Left ventricle myocardium inferior (tissue), 1 donor: Measurements from ENCODE around the gene RNF138. TPM values are rescaled to one million over a fixed set of nuclear protein-coding genes. Genes with fewer than 3 reads are reported as not detected.

ENCODE experiments used
- DNase-seq: peaks from one replicate; pipeline ENCODE4 v3.0.0-alpha.2; 2020
- H3K27ac ChIP-seq: fragments of 200-600 bp; replicated peaks from 2 replicates; pipeline ENCODE4 v1.8.0; 2021
- H3K27me3 ChIP-seq: fragments of 200-600 bp; 2 replicates; pipeline ENCODE4 v1.8.0; 2021; ENCODE audit warnings: low read depth
- H3K36me3 ChIP-seq: fragments of 200-600 bp; 2 replicates; pipeline ENCODE4 v1.8.0; 2021
- H3K4me1 ChIP-seq: fragments of 200-600 bp; 2 replicates; pipeline ENCODE4 v1.8.0; 2021
- H3K4me3 ChIP-seq: fragments of 200-600 bp; 2 replicates; pipeline ENCODE4 v1.8.0; 2021; ENCODE audit warnings: mild to moderate bottlenecking, moderate library complexity
- H3K9me3 ChIP-seq: fragments of 200-600 bp; replicated peaks from 2 replicates; pipeline ENCODE4 v1.8.0; 2021
- intact Hi-C: fragments of 100-400 bp; cut with micrococcal nuclease; formaldehyde crosslinking; loops from one replicate; pipeline ENCODE4 v1.11.0; 2022
- total RNA-seq: library from RNA; stranded (reverse); fragmentation: NEBNext Ultra II Directional; extraction: Animal tissue kit (Norgen Biotek cat#: 25700); gene quantifications from one replicate; pipeline ENCODE4 v1.2.1, GENCODE V29; 2021
- TF ChIP-seq, protein P1 (sequence below): fragments of 200-600 bp; IDR thresholded peaks from 2 replicates; pipeline ENCODE4 v1.8.0; 2021; ENCODE audit warnings: antibody characterized with exemption, mild to moderate bottlenecking, borderline replicate concordance
- donor health status: DM: no; HTN: yes; CAD: no; lungs with severe emphysema.

RNF138 gene
- total RNA-seq, 1 donor from 2014 or later, result 7.1 TPM

DNA sequence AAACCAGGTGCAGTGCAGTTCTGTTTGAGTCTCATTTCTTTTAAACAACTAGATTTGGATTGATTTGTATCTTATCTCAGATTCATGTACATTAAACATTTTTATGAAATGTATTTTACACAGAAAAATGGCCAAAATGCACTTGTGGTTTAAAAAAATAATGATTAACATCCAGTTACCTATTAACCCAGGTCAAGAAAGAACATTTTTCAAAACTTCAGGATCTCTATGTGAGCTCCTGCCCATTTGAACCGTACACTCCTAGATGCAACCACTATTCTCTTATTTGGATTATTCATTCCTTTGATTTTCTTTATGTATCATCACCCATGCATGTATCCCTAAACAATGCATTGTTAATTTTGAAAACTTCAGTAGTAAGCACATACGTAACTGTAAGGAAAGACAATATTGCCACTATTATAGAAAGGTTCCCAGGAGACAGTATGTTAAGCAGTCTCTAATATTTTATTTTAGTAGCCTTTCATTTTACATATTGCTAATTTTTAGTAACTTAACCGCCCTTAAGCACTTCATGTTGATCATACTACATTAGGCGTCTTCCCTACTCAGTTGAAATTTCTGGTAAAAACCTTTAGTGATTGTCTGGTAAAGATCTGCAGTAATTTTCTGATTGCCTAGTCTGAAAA, 22.7 kb downstream of the RNF138 start:
- no peaks in the 10 kb centered on the region for H3K9me3 ChIP-seq
- intact Hi-C loops, result no loop called here
- peaks cover 62% of the 10 kb centered on the region for H3K36me3 ChIP-seq
- DNase-seq, result no peak
- no peaks in the 10 kb centered on the region for H3K4me1 ChIP-seq
- H3K27ac ChIP-seq, result no peak overlapping the region
- H3K27me3 ChIP-seq, result no peaks in the 10 kb centered on the region
- TF ChIP-seq, protein P1, sequence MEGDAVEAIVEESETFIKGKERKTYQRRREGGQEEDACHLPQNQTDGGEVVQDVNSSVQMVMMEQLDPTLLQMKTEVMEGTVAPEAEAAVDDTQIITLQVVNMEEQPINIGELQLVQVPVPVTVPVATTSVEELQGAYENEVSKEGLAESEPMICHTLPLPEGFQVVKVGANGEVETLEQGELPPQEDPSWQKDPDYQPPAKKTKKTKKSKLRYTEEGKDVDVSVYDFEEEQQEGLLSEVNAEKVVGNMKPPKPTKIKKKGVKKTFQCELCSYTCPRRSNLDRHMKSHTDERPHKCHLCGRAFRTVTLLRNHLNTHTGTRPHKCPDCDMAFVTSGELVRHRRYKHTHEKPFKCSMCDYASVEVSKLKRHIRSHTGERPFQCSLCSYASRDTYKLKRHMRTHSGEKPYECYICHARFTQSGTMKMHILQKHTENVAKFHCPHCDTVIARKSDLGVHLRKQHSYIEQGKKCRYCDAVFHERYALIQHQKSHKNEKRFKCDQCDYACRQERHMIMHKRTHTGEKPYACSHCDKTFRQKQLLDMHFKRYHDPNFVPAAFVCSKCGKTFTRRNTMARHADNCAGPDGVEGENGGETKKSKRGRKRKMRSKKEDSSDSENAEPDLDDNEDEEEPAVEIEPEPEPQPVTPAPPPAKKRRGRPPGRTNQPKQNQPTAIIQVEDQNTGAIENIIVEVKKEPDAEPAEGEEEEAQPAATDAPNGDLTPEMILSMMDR, result no peak
- no peak overlapping the region for H3K4me3 ChIP-seq

DNA sequence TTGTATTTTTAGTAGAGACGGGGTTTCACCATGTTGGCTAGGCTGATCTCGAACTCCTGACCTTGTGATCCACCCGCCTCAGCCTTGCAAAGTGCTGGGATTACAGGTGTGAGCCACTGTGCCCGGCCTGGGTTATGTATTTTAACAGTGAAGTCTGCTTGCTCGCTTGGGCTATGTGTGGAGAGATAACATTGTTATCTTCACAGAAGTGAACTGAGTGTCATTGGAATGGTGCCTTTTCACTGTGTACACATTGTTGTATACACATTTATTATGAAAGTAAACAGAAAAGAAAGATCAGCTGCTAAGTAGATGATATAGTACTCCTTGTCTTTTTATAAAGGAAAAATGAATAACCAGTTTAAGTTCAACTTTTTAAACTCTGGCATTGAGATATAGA, 30.4 kb downstream of the RNF138 start:
- Histone ChIP-seq H3K27me3 (no peaks in the 10 kb centered on the region), H3K4me1 (no peaks in the 10 kb centered on the region), H3K9me3 (no peaks in the 10 kb centered on the region), H3K27ac (no peak overlapping the region), H3K36me3 (peaks cover 50% of the 10 kb centered on the region), H3K4me3 (no peak overlapping the region)
- intact Hi-C loops, result no loop called here
- TF ChIP-seq, protein P1, result no peak
- no peak for DNase-seq

DNA sequence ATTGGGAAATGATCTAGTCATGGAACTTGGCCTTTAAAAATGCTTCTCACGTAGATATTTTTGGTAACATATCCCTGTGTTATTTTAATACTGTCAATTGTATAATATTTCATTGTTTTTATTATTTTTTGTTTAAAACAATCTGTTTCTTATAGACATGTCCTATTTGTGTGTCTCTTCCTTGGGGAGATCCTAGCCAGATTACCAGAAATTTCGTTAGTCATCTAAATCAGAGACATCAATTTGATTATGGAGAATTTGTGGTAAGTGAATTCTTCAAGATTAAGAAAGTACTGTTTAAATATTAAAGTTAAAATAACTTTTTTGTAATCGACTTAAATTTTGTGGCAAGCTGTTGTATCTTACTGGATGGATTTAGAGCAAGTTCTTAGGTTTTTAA, 34.9 kb downstream of the RNF138 start:
- Histone ChIP-seq H3K4me1 (no peaks in the 10 kb centered on the region), H3K27me3 (no peaks in the 10 kb centered on the region), H3K27ac (no peak overlapping the region), H3K36me3 (peaks cover 59% of the 10 kb centered on the region), H3K4me3 (no peak overlapping the region), H3K9me3 (no peaks in the 10 kb centered on the region)
- intact Hi-C loops, result no loop called here
- TF ChIP-seq, protein P1, result no peak
- DNase-seq, result no peak

DNA sequence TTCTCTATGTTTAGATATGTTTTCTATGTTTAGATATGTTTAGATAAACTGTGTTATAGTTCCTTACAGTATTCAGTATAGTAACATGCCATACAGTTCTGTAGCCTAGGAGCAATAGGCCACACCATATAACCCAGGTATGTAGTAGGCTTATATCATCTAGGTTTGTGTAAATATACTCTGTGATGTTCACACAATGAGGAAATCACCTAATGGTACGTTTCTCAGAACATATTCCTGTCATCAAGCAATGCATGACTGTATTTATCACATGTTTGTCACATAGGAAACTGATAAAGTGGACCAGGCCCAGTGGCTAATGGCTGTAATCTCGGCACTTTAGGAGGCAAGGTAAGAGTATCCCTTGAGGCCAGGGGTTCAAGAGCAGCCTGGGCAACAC, 44.0 kb downstream of the RNF138 start:
- no peaks in the 10 kb centered on the region for H3K27me3 ChIP-seq
- intact Hi-C loops, result no loop called here
- H3K4me1 ChIP-seq, result no peaks in the 10 kb centered on the region
- H3K4me3 ChIP-seq, result no peak overlapping the region
- TF ChIP-seq, protein P1, result no peak
- peaks cover 16% of the 10 kb centered on the region for H3K36me3 ChIP-seq
- H3K9me3 ChIP-seq, result no peaks in the 10 kb centered on the region
- no peak for DNase-seq
- H3K27ac ChIP-seq, result no peak overlapping the region

DNA sequence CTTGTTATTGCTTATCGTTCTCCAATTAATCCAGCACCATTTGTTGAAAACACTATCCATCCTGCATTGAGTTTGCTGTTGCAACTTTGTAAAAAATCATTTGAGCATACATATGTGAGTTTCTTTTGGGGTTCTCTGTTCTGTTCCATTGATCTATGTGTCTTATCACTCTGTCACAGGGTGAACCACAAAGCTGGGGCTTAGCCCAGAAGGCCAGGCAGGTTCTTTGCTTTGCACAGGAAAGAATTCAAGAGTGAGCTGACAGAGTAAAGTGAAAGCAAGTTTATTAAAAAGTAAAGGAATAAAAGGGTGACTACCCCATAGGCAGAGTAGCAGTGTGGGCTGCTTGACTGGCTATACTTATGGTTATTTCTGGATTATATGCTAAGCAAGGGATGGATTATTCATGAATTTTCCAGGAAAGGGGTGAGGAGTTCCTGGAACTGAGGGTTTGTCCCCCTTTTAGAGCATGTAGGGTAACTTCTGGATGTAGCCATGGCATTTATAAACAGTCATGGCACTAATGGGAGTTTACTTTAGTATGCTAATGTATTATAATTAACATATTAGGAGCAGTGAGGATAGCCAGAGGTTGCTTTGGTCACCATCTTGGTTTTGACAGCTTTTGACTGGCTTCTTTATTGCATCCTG, 46.8 kb downstream of the RNF138 start:
- Histone ChIP-seq H3K27ac (no peak overlapping the region), H3K36me3 (peaks cover 5% of the 10 kb centered on the region), H3K27me3 (no peaks in the 10 kb centered on the region), H3K4me3 (no peak overlapping the region), H3K9me3 (no peaks in the 10 kb centered on the region), H3K4me1 (no peaks in the 10 kb centered on the region)
- TF ChIP-seq, protein P1, result no peak
- no peak for DNase-seq
- intact Hi-C loops, result no loop called here
